C4-2B (cell line): ENCODE data around the gene FAM163B.

Experiments
- CTCF ChIP-seq: fragments of 450-650 bp; conservative IDR thresholded peaks from 2 replicates; pipeline ENCODE4 v1.5.1; 2017; ENCODE audit warnings: mild to moderate bottlenecking
- ZFX ChIP-seq: fragments of 450-650 bp; IDR thresholded peaks from 2 replicates; pipeline ENCODE4 v1.6.1; 2017

- TF ChIP-seq CTCF, result no peak
- no peak for TF ChIP-seq ZFX
Observed at GRCh38 chr9:133618726-133619125, 9.5 kb upstream of the FAM163B start.
